Mesothelial cell of epicardium (in vitro differentiated cells): ENCODE data around the gene BRK1. TPM values are rescaled to one million over a fixed set of nuclear protein-coding genes. Genes with fewer than 3 reads are reported as not detected.
"Not testable (repeated sequence)": the region's sequence is repeated elsewhere in the genome, so short reads cannot be mapped to it uniquely, and the experiment has no call there.

Experiments used
- DNase-seq, 2 experiments: peaks; one replicate each; pipeline ENCODE4 v3.0.0; 2021; ENCODE audit warnings: low spot score in 2 of 2; ENCODE audit not compliant: unreplicated experiment in 2 of 2
- H3K27ac Mint-ChIP-seq: 2 replicates; pipeline ENCODE4 v1.8.0; 2021; ENCODE audit warnings: mixed read lengths
- H3K27me3 Mint-ChIP-seq: 2 replicates; pipeline ENCODE4 v1.8.0; 2021; ENCODE audit warnings: low read depth, mixed read lengths
- H3K36me3 Mint-ChIP-seq: 2 replicates; pipeline ENCODE4 v1.8.0; 2021; ENCODE audit warnings: mixed read lengths
- H3K4me1 Mint-ChIP-seq: 2 replicates; pipeline ENCODE4 v1.8.0; 2021; ENCODE audit warnings: mixed read lengths
- H3K4me3 Mint-ChIP-seq: 2 replicates; pipeline ENCODE4 v1.8.0; 2021; ENCODE audit warnings: mild to moderate bottlenecking, moderate library complexity, mixed read lengths
- H3K9me3 Mint-ChIP-seq: 2 replicates; pipeline ENCODE4 v1.8.0; 2021; ENCODE audit warnings: mixed read lengths
- total RNA-seq: library from RNA; stranded (reverse); gene quantifications from 3 replicates; pipeline ENCODE4 v1.2.1, GENCODE V29; 2021
- TF ChIP-seq, protein P1 (sequence below): fragments of 200-600 bp; sonication (generic); IDR thresholded peaks from one replicate; pipeline ENCODE4 v1.5.0; 2021; ENCODE audit warnings: antibody characterized with exemption; ENCODE audit not compliant: unreplicated experiment

BRK1 gene
- total RNA-seq, 1 donor from 2014 or later: 121 TPM

DNA sequence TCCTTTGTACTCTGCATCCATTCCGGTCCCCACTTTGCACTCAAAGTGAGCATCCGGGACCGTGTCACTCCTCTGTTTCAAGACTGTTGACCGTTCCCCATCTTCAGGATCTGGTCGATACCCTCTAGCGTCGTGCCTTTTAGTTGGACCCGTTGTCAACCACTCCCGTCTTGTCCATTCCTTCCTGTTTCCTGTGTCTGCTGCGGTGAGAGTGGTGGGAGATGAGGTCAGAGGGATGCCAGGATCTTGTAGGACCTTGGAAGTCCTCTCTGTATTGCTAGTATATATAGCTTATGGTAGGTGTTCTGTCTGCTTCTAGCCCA, 624 bp downstream of the BRK1 start:
- Mint-ChIP-seq H3K4me1 (peaks cover 11% of the 10 kb centered on the region), H3K27ac (peak overlapping the region; percentile 92), H3K27me3 (no peaks in the 10 kb centered on the region), H3K4me3 (peak overlapping the region; percentile 94), H3K36me3 (peaks cover 4% of the 10 kb centered on the region), H3K9me3 (no peaks in the 10 kb centered on the region)
- no peak for DNase-seq
- TF ChIP-seq, protein P1, sequence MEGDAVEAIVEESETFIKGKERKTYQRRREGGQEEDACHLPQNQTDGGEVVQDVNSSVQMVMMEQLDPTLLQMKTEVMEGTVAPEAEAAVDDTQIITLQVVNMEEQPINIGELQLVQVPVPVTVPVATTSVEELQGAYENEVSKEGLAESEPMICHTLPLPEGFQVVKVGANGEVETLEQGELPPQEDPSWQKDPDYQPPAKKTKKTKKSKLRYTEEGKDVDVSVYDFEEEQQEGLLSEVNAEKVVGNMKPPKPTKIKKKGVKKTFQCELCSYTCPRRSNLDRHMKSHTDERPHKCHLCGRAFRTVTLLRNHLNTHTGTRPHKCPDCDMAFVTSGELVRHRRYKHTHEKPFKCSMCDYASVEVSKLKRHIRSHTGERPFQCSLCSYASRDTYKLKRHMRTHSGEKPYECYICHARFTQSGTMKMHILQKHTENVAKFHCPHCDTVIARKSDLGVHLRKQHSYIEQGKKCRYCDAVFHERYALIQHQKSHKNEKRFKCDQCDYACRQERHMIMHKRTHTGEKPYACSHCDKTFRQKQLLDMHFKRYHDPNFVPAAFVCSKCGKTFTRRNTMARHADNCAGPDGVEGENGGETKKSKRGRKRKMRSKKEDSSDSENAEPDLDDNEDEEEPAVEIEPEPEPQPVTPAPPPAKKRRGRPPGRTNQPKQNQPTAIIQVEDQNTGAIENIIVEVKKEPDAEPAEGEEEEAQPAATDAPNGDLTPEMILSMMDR: no peak

DNA sequence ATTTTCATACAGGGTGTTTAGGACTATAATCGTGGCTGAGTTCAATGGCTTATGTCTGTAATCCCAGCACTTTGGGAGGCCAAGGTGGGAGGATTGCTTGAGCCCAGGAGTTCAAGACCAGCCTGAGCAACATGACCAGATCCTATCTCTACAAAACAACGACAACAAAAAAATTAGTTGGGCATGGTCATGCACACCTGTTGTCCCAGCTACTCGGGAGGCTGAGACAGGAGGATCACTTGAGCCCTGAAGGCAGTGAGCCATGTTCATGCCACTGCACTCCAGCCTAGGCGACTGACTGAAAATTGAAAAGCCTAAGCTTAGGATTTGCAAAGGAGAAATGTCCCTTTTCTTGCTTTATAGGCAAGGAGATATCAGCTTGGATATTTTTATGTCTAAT, 1.5 kb downstream of the BRK1 start:
- H3K27me3 Mint-ChIP-seq: no peaks in the 10 kb centered on the region
- peak overlapping the region; percentile 94 for H3K4me3 Mint-ChIP-seq
- H3K4me1 Mint-ChIP-seq: peaks cover 11% of the 10 kb centered on the region
- H3K36me3 Mint-ChIP-seq: peaks cover 4% of the 10 kb centered on the region
- no peak overlapping the region for H3K27ac Mint-ChIP-seq
- no peak for DNase-seq
- H3K9me3 Mint-ChIP-seq: no peaks in the 10 kb centered on the region
- TF ChIP-seq, protein P1: no peak

- Mint-ChIP-seq H3K4me1 (peaks cover 11% of the 10 kb centered on the region), H3K4me3 (no peak overlapping the region), H3K36me3 (peaks cover 11% of the 10 kb centered on the region), H3K27ac (peak overlapping the region; percentile 6), H3K27me3 (no peaks in the 10 kb centered on the region), H3K9me3 (no peaks in the 10 kb centered on the region)
- no peak for DNase-seq
- TF ChIP-seq, protein P1: no peak
Measured at GRCh38 chr3:10119376-10119775, 3.9 kb downstream of the BRK1 start.

- no peaks in the 10 kb centered on the region for H3K27me3 Mint-ChIP-seq
- H3K36me3 Mint-ChIP-seq: peaks cover 22% of the 10 kb centered on the region
- H3K27ac Mint-ChIP-seq: no peak overlapping the region
- DNase-seq: no peak
- no peak overlapping the region for H3K4me3 Mint-ChIP-seq
- peaks cover 7% of the 10 kb centered on the region for H3K4me1 Mint-ChIP-seq
- TF ChIP-seq, protein P1: no peak
- H3K9me3 Mint-ChIP-seq: no peaks in the 10 kb centered on the region
Measured at GRCh38 chr3:10121064-10121463, 5.6 kb downstream of the BRK1 start.

GRCh38 chr3:10122724-10123123, 7.2 kb downstream of the BRK1 start:
- Mint-ChIP-seq H3K27me3 (no peaks in the 10 kb centered on the region), H3K9me3 (no peaks in the 10 kb centered on the region), H3K4me1 (no peaks in the 10 kb centered on the region), H3K36me3 (peaks cover 35% of the 10 kb centered on the region), H3K4me3 (no peak overlapping the region), H3K27ac (no peak overlapping the region)
- TF ChIP-seq, protein P1: no peak
- no peak for DNase-seq

GRCh38 chr3:10135872-10136271, 20.4 kb downstream of the BRK1 start:
- H3K4me3 Mint-ChIP-seq: not testable (repeated sequence)

More at GRCh38 chr3:10135872-10136271, 20.4 kb downstream of the BRK1 start:
- not testable (repeated sequence) for H3K27ac Mint-ChIP-seq, DNase-seq, H3K27me3 Mint-ChIP-seq, H3K9me3 Mint-ChIP-seq, H3K4me1 Mint-ChIP-seq, H3K36me3 Mint-ChIP-seq
